GM19043 (cell line): ENCODE data around the gene JADE3.

Experiments used
- ATAC-seq: cut with Tn5 transposase; IDR thresholded peaks from one replicate; pipeline ENCODE4 v1.9.1; 2021; ENCODE audit warnings: low read depth; ENCODE audit not compliant: unreplicated experiment

JADE3 gene

DNA sequence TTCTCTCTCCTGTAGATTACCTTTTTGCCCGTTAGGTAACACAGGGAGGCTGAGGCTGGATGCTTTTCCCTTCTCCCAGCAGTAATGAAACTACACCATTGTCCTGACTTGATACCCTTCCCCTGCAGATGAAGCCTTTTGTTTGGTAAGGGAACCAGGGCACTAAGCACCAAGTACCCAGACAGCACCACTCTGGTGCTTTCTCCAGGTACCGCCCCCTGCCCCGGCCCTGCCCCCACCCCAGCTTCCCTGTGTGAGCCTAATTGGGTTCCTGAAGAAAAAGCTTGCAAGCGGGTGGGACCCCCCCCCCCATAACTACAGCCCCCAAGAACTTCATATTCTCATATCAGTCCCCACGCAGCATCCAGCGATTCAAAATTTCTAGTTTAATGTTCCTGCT lies 79.8 kb downstream of the JADE3 start:
- no peak for ATAC-seq

GRCh38 chrX:46994096-46994495 lies 81.9 kb downstream of the JADE3 start:
- ATAC-seq, result no peak

- no peak for ATAC-seq
Observed at GRCh38 chrX:47012131-47012530, 99.9 kb downstream of the JADE3 start.

GRCh38 chrX:47026198-47026597 lies 114.0 kb downstream of the JADE3 start:
- no peak for ATAC-seq

GRCh38 chrX:47030339-47030738 lies 118.1 kb downstream of the JADE3 start:
- ATAC-seq, result no peak

DNA sequence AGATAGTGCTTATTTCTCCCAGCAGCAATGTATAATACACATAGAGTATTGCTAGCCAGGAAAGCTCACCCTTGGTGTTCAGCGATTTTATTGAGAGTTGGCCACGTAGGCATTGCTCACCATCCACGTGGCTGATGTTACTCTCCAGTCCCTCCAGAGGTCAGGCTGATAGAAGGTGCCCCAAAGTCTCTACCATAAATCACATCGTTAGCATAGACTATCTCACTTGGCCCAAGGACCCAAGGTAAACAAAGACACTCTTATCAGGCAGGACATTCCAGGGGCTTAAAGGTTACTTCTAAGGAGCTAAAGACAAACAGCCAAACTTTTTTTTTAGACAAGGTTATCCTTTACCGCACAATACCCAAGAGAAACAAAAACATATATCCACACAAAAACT lies 135.8 kb downstream of the JADE3 start:
- no peak for ATAC-seq

GRCh38 chrX:47059142-47059874 lies 147.1 kb downstream of the JADE3 start:
- no peak for ATAC-seq

GRCh38 chrX:47060708-47061107 lies 148.5 kb downstream of the JADE3 start:
- ATAC-seq, result no peak

- no peak for ATAC-seq
Observed at GRCh38 chrX:47061238-47061919, 149.2 kb downstream of the JADE3 start.

GRCh38 chrX:47063179-47063578 lies 151.0 kb downstream of the JADE3 start:
- no peak for ATAC-seq

DNA sequence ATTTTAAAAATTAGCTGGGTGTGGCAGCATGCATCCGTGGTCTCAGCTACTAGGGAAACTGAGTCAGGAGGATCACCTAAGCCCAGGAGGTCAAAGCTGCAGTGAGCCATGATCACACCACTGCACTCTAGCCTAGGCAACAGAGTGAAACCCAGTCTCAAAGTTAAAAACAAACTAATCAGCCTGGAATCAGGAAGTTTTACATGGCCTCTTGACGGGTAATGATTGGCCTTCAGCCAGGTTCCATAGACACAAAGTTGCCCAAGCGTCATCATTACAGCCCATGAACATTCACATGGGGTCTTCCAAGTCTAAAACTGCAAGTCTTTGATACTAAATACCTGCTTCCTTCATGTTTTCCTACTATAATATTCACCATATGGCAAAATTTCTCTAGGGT lies 156.0 kb downstream of the JADE3 start:
- no peak for ATAC-seq

- ATAC-seq, result no peak
Observed at GRCh38 chrX:47068720-47069119, 156.5 kb downstream of the JADE3 start.

- ATAC-seq, result no peak
Observed at GRCh38 chrX:47078129-47079043, 166.2 kb downstream of the JADE3 start, which contains the start of gene RGN. TSS of gene RGN (plus strand) at chrX:47078443. CDS start at chrX:47081145, 2,702 bp downstream.

GRCh38 chrX:47080215-47080914 lies 168.1 kb downstream of the JADE3 start:
- no peak for ATAC-seq

DNA sequence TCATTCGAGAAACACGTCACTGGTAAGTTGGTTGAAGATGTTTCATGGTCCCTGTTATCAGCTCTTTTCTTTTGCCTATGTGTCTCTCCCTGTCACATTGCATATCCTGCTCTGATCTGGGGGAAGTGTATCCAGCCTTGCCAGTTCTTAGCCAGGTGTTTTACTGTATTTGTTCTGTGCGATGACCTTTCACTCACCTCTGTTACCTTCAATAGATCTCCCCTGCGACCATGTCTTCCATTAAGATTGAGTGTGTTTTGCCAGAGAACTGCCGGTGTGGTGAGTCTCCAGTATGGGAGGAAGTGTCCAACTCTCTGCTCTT lies 168.7 kb downstream of the JADE3 start:
- ATAC-seq, result no peak

DNA sequence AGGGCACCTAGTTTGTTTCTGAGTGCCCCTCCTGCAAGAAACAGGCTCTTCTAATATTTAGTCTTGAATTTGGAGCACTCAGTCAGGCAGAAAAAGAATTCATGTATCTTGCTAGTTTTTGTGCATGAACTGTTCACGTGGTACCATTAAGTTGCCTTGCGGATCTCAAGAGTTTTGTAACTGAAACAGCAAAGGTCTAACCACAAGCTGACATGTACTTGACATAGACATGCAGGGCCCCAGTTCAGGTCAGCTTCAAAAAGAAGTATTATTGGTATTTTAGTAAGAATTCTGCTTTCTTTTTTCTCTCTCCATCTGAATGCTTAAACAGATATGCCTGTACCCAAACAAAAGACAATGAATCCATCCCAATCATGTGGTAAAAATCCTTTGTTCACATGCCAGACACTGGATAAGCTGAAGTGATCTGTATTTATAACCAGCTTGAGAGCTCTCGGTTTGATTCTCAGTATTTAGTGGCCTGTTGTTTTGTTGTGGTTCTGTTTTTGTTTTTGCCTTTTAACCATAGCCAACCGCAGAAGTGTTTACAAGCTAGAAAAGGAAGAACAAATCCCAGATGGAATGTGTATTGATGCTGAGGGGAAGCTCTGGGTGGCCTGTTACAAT lies 179.0 kb downstream of the JADE3 start:
- no peak for ATAC-seq

DNA sequence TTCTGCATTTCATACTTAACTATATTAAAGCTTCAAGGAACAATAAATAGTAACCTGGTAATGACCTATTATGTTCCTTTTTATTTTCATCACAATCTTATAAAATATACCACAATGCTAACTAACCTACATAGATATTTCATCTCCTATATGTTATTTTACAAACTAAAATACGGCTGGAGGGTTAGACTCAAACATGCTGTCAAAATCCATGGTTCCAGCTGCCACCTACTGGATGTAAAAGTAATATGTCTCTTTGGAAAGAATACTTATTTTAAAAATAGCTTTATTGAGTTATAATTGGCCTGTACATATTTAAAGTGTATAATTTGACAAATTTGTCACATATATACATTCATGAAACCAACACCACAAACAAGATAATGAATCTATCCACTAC lies 181.0 kb downstream of the JADE3 start:
- ATAC-seq, result no peak

DNA sequence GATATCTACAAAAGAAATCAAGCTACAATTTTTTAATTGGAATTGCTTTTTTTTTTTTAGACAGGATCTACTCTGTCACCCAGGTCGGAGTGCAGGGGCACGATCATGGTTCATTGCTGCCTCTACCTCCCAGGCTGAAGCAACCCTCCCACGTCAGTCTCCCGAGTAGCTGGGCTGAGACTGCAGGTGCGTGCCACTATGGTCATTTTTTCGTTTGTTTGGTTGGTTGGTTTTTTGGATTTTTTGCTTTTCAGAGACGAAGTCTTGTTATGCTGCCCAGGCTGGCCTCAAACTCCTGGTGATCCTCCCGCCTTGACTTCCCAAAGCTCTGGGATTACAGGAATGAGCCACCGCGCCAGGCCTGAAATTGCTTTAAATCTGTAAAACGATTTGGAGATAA lies 181.6 kb downstream of the JADE3 start:
- ATAC-seq, result no peak

GRCh38 chrX:47097018-47097417 lies 184.8 kb downstream of the JADE3 start:
- no peak for ATAC-seq
